Measurements from ENCODE around the gene KDM1A.

KDM1A gene

DNA sequence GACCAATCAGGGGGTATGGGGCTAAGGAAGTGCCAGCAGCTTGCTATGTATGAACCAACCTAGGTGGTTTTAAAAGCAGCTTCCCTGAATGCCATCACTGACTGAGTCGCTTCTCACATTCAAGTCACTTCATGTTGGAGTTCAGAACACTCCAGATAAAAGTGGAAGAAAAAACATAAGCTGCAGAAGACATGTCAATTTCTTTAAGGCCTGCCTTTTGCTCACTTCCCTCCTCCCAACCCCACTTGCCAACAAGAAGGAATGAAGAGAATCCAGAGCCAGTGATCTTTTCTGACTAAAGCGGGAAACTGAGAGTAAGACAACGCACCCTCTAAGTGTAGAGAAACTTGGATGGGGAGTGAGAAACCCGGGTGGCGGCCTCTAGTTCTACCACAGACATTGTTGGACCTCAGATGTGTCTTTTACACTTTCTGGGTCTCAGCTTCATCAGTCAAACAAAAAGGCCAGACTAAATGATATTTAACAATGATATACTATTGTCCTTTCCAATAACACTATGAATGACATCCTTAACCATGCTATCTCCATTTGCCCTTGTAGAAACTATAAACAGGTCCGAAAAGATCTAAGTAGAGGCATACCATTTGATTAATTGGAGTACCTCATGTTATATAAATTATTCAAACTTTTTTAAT lies 95.3 kb downstream of the KDM1A start:
- no peak for DNase-seq

GRCh38 chr1:23116216-23116836 lies 97.1 kb downstream of the KDM1A start:
- no peak for DNase-seq

GRCh38 chr1:23116921-23117699 lies 97.8 kb downstream of the KDM1A start:
- DNase-seq, result no peak

DNA sequence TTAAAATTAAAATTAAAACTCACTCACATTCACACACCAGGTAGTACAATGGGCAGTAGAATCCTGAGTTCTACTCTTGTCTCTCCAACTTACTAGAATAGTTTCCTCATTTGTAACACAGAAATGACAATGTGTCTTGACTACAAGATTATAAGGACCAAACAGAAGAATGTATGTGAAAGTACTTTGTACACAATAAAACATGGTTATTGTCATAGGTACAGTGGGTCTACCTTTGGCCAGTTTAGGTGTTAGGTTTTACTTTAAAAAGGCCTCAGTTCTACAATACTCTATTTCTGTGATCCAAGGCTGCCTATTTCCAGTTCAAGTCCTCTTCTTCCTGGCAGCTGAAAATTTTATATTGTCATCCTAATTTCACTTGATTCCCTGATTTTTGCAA lies 99.1 kb downstream of the KDM1A start:
- no peak for DNase-seq

DNA sequence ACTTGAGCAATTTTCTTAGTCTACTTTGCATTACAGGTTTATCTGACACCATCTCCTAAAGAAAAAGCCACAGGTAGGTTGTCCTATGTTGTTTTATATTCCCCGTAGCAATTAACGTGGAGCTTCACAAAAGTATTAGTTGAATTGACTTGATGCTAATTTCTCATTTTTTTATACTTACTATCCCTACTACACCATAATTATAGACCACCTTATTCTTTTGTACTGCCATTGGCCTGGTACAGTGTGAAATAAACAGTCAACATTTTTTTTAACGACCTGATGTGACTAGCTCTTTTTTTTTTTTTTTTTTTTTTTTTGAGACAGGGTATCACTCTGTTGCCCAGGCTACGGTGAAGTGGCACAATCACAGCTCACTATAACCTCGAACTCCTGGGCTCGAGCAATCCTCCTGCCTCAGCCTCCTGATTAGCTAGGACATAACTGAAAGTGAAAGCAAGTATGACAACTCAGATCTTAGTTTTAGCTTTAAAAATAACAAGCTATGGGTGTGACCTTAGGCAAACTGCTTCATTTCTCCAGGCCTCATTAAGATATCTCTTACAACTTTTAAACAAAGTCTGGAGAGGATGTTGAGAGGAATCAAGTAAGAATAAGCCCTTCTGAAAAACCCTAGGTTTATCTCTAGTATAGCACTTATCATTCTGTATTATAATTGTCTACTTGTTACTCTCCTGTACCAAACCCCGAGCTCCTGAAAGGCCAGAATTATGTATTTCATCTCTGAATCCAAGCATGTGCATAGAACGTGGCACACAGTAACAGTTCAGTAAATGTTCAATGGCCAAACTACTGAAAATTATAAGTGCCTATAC lies 99.9 kb downstream of the KDM1A start:
- DNase-seq, result no peak

DNA sequence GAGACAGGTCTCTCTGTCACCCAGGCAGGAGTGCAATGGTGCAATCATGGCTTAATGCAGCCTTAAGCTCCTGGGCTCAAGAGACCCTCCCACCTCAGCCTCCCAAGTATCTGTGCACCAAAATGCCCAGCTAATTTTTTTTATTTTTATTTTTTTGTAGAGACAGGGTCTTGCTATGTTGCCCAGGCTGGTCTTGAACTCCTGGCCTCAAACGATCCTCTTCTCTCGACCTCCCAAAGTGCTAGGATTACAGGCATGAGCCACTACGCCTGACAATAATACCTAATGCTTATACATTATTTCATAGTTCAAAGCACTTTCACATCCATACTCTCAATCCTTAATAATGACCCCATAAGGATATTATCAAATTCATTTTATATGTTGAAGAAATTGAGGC lies 101.1 kb downstream of the KDM1A start:
- DNase-seq, result no peak

- no peak for DNase-seq
Observed at GRCh38 chr1:23122023-23122748, 102.9 kb downstream of the KDM1A start.

GRCh38 chr1:23122796-23123195 lies 103.5 kb downstream of the KDM1A start:
- DNase-seq, result no peak

- DNase-seq, result no peak
Observed at GRCh38 chr1:23123528-23123927, 104.3 kb downstream of the KDM1A start.

GRCh38 chr1:23124259-23125026 lies 105.2 kb downstream of the KDM1A start:
- no peak for DNase-seq

- no peak for DNase-seq
Observed at GRCh38 chr1:23125489-23125888, 106.2 kb downstream of the KDM1A start.

GRCh38 chr1:23126200-23126599 lies 106.9 kb downstream of the KDM1A start:
- no peak for DNase-seq

- no peak for DNase-seq
Observed at GRCh38 chr1:23126801-23127200, 107.5 kb downstream of the KDM1A start.

- DNase-seq, result no peak
Observed at GRCh38 chr1:23129846-23130245, 110.6 kb downstream of the KDM1A start.

GRCh38 chr1:23132033-23132432 lies 112.8 kb downstream of the KDM1A start:
- DNase-seq, result no peak

Data from GOT3 (cell line).